ENCODE results near the gene CXCL9.

GRCh38 chr4:76001700-76002099 lies 5.6 kb downstream of the CXCL9 start:
- TF ChIP-seq, protein P1, sequence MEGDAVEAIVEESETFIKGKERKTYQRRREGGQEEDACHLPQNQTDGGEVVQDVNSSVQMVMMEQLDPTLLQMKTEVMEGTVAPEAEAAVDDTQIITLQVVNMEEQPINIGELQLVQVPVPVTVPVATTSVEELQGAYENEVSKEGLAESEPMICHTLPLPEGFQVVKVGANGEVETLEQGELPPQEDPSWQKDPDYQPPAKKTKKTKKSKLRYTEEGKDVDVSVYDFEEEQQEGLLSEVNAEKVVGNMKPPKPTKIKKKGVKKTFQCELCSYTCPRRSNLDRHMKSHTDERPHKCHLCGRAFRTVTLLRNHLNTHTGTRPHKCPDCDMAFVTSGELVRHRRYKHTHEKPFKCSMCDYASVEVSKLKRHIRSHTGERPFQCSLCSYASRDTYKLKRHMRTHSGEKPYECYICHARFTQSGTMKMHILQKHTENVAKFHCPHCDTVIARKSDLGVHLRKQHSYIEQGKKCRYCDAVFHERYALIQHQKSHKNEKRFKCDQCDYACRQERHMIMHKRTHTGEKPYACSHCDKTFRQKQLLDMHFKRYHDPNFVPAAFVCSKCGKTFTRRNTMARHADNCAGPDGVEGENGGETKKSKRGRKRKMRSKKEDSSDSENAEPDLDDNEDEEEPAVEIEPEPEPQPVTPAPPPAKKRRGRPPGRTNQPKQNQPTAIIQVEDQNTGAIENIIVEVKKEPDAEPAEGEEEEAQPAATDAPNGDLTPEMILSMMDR (IDR thresholded peaks at IDR 0.05; ENCODE audit: poor library complexity), result no peak
- TF ChIP-seq EZH2 (IDR thresholded peaks at IDR 0.05; ENCODE audit: borderline replicate concordance), result no peak
- TF ChIP-seq EZH2phosphoT487 (IDR thresholded peaks at IDR 0.05; ENCODE audit: low read depth, severe bottlenecking, unreplicated experiment), result no peak
